Activated CD4-positive, alpha-beta T cell treated with anti-CD3 and anti-CD28 coated beads, Interleukin-10, Interleukin-2, amounts not matched to agents 100 ng/mL and 50 ng/mL, durations not matched to agents 16 hours and 8 hours (primary cell): ENCODE data around the gene GCN1.

Experiments
- DNase-seq: peaks from one replicate; pipeline ENCODE4 v3.0.0-alpha.2; 2020

Gene GCN1

DNA sequence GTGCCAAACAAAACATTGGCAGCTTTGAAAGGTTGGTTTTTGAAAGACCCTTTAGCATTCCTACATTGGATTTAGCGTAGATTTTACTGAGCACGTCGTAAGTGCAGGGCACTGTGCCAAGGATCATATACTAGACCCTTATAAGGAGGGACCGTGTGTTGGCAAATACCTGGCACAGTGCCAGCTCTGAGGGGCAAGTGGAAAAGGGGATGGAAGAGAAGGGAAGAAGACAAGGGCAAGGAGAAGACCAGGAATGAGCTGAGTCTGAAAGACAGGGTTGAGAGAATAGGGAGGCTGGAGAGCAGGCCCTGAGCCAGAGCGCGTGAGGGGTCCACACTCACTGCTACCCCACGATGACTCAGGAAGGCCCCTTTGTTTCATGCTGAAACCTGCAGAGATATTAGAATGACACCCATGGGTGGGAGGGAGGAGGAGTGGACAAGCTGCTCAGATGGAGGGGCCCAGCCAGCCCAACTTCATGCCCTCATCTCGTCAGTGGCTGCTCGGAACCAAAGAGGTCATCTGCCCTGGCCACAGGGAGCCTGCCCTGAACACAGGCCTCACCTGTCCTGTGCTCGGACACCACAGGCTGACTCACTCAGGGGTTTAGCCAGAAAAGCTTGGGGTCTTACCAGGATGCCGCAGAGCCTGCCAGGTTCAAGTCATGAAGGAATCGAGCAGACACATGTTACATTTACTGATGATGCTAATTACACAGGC lies 103.0 kb downstream of the GCN1 start:
- no peak for DNase-seq

DNA sequence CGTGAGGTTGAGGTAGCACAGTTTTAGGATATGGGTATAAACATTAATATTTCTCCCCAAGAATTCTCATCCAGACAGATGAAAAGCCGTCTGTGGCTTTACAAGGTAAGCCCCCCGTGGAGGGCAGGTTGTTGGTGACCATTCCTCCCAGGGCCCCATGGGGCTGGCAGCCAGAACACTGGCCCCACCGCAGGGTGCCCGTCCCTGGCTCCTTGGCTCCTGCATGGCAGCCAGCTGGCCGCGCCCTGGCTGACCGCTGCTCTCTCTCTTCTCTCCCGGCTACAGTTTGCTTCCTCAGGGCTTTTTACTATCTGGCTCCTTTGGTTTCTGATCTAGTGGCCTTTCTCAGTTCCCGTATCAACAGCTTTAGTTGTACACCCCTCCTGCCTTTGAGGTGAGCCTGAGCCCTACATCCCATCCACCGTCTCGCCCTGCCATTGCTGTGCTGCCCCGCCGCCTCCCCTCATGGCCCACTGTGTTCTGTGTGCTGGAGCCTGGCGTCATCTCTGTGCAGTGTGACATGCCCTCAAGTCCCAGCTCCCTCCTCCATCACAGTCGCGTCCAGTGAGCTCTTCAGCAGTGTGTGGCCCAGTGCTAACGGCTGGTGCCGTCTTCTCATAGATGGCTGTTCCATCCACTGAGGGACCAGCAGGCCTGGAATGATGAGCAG lies 103.8 kb downstream of the GCN1 start:
- DNase-seq: no peak

DNA sequence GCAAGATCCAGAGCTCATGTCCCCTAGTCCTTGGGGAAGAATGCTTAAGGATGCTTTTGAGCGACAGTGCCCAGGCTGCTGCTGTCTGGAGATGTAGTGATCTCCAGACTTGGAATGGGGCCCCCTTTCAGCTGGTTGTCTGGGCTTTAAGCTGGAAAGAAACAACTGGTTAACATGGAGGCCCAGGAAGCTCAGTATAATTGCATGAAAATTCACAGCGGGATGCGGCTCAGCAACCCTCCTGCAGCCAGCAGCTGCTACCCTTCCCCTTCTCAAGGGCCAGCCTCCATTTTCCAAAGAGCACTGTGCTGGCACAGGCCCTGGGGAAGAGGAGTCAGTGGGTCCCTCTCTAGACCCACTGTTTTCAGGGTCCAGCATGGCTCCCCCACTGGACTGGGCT lies 104.3 kb downstream of the GCN1 start:
- DNase-seq: no peak

DNA sequence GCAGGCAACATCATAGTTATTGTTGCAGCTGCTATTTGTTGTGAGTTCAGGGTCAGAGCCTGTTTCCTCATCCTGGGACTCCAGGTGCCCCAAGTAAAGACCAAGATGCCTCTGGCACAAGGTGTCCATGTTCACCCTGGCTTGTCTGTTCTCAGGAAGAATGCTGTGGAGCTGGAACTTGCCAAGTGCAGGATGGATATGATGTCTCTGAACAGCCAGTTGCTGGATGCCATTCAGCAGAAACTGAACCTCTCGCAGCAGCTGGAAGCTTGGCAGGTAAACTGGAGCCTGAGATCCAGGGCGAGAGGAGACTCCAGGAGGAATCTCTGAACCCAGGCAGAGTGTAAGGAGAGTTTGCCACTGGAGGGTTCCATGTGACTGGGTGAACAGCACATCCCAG lies 104.7 kb downstream of the GCN1 start:
- no peak for DNase-seq

GRCh38 chr12:120089105-120089504 lies 105.4 kb downstream of the GCN1 start:
- DNase-seq: no peak

DNA sequence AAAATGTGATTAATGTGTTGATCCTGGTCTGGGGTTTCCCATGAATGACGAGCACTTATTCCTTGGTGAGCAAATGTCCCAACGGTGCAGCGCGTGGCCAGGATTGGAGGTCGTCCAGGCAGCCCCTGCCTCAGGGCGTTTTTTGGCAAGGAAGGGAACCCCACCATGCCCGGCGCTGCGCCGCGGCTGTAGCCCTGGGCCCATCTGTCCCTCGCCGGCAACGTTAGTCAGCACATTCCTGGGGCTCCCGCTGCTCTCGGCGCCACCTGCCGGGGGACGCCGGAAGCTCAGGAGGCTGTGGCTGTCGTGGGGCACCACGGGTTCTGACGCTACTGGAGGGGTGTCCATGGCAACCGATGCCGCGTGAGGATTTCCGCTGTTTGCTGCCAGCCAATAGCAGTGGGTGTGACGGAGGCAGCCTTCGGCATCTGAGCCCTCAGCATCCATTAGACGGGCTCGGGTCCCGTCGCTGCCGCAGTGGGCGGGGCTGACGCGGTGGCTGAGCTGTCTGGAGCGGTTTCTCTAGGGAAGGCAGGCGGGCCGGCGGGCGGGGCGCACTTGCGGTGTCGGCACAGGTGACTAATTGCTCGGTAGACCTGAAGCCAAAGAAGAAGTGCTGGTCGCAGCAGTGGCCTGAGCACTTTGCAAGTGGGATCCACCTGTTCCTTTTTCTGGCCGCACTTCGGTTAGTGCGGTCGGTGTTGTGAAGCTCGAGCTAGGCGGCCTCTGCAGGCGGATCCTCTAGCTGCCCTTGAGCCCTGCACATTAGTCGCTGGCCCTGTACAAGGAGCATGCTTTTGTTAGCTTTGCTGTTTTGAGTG lies 107.5 kb downstream of the GCN1 start:
- peak; percentile 100 for DNase-seq

- DNase-seq: no peak
Measured at GRCh38 chr12:120085920-120086645, 108.4 kb downstream of the GCN1 start.

DNA sequence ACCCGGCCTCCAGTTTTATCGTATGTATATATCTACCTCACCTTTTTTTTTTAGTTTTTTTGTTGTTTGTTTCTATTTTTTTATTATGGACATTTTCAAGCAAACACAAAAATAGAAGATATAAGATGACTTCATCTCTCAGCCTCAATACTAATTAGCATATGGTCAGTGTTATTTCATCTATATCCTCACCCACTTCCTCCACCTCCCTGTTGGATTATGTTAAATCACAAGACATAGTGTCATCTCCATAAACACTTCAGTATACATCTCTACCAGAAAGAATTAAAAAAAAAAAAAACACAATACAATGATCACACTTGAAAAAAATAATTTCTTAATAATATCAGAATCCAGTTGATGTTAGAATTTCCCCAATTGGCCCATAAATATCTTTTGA lies 112.9 kb downstream of the GCN1 start:
- DNase-seq: no peak

DNA sequence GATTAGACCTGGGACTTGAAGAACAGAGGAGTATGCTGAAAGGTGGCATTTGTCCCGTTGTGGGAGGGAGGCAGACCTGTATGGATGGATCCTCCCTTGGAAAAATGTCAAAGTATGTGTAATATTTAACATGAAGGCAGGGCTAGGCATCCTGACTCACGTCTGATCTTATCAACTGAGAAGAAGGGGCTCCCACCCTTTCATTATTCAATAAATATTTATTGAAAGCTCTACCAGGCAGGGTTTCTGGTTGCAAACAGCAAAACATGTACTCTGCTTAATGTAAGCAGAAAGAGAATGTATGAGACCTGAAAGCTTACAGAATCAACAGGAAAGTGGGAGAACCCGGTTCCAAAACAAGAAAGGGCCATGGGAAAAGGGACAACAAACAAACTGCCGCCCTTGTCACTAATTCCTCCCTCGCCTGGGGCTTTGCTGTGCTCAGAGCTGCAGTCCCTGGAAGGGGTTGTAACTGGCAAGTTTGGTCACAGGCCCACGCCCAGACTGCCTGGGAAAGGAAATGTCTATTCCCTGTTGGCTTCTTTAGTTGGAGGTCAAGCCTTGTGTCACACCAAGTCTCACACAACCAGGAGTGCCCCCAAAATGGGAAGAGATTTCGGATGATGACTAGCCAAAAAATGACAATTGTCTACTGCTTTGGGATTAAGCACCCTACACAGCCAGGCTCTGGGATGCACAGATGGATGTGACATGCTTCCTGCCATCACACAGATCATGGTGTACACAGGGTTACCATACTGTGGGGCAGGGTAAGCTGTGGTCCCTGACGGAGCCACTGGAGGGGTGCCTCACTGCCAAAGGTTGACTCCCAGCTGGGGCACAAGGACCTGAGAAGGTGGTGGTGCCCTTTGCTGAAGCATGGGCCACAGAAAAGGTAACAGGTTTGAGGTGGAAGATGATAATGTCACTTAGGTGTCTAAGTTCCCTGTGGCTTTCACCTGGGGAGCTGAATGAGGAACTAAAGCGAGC lies 114.8 kb downstream of the GCN1 start:
- no peak for DNase-seq

- no peak for DNase-seq
Measured at GRCh38 chr12:120078868-120079267, 115.6 kb downstream of the GCN1 start.

GRCh38 chr12:120077260-120077659 lies 117.3 kb downstream of the GCN1 start:
- no peak for DNase-seq
